NCI-H2227 treated with DMSO at 0.1 percent for 48 hours (cell line): ENCODE measurements around the gene WWOX.
A peak's percentile ranks its signal among the peaks of the same experiment; 100 is the strongest.

Experiments used
- DNase-seq: peaks from one replicate; lab custom pipeline; 2025; lab: John Stamatoyannopoulos, UW

Gene WWOX

DNA sequence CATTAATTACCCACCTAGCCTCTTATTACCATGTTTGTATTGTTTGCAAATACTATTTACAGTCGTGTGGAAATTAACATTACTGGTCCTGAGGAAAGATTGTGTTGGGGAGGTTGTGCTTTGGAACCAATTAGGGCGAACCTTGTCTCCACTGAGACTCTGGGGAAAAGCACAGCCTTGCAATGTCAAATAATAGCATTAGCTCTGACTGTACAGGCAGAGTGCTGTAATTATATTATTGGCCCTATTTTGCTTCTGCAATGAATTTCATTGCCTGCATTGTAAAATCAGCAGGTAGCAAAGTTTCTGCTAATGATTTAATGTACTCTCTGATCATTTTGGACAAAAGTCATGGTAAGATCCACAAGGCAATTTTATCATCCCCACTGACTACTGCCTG, 97.0 kb downstream of the WWOX start:
- no peak for DNase-seq

DNA sequence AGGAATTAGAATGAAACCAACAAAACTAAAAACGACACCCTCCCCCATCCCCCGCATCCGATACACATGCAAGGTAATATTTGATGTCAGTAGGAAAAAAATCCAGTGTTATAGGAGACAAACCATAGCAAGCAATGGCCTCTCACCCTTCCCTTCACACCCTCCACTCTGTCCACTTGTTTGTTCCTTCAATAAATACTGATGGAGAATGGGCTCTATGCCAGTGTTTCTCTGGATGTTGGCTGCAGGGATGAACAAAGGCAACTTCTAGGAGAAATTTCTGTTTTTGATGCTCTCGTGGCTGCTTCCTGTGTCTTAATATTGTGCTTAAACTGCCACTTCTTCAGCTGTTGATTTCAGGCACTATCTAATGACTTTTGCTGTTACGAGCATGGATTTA, 98.8 kb downstream of the WWOX start:
- peak; percentile 28 for DNase-seq

DNA sequence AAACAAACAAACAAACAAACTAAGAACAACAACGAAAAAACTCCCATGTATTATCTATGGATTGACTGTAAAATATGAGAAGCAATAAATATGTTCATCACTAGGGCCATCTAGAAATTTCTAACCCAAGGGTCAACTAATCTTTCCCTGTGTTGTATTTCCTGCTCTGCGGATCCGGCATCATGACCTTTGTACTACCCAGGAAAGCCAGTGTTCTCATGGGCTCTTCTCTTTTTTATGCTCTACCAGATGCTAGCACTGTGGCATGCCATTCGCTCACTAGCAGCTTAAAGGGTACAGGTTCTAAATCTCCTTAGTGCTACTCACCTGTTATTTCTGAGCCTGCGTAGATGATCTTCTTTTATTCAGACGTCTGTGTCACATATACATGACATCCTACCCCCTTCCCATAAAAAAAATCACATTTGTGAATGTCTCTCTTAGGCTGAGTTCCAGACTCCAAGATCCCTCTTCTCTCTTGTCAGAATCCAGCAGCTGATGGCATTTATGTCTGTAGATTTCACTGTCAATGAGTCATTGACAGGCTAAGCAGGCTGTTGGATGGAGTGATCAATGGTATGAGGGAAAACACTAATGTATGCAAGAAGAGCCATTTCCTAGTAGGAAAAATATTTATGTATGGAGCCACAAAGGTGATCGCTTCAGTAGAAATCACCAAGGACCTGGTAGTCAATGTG, 100.0 kb downstream of the WWOX start:
- DNase-seq: no peak

DNA sequence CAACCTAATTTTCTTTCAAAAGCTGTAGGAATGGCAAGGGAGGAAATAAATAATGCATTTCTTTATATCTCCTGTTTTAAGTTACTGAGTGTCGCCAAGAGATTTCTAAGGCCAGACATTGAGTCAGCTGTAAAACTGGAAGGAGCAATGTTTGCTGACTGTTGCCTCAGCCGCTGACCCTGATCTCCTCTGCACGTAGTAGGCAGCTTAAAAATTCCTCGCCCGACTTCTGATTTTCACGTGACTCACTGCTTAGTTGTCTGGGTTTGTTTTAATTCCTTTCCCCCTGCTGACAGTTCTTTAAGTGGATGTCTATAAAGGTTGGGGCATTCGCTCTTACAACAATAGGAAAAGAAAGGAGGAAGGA, 100.6 kb downstream of the WWOX start:
- DNase-seq: no peak

DNA sequence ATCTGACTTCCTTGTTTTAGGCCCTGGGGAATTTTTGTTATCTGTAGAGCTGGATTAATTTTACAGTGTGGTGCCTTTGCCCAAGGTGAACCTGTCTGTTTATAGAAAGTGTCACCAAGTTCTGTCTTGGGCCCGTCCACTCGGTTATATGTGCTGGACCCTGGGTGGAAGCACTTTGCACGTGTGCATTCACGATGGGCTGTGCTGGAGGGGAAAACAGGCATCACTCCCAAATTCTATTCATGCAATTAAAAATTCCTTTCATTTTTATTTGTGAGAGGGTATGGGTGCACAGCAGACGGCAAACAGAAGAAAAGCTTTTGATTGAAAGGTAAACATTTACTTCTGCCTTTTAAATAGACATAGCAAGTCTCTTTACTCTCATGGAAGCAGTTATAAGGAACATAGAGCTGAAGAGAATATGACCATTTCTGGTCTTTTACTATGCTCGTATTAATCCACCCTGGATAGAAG, 101.2 kb downstream of the WWOX start:
- DNase-seq: no peak

DNA sequence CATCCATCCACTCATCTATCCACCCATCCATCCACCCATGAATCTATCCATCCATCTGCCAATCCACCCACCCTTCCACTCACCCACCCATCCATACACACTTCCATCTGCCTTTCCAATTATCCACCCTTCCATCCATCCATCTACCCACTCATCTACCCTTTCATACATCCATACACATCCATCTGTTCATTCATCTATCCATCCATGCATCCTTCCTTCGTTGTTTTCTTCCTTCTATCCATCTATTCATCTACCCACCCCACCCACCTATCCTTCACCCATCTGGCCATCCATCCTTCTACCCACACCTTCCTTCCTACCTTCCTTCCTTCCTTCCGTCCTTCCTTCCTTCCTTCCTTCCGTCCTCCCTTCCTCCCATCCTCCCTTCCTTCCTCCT, 106.1 kb downstream of the WWOX start:
- DNase-seq: no peak

DNA sequence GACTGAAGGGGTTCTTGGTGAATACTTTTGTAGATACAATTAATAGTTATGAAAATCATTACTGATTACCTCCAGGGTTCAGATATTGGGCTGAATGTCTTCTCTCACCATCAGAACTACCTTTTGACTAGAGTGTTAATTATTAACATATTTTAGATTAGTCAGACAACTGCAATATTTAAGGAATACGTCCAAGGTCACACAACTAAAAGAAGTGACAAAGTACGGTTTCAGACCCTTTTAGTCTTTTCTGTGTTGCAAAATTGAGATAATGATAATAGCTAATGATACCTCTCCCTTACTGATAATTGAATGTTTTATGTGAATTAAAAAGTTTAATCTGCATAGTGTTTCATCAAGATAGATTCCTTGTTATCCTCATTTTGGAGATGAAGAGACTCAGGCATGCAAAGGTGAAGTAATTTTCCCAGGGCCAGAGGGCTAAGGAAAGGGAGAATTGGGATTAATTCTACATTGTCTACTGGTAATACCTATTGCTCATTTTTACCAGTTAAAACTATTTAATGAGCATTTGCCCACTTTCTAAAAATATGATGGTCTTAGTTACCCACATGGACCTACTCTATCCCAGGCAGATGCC, 107.3 kb downstream of the WWOX start:
- no peak for DNase-seq

DNA sequence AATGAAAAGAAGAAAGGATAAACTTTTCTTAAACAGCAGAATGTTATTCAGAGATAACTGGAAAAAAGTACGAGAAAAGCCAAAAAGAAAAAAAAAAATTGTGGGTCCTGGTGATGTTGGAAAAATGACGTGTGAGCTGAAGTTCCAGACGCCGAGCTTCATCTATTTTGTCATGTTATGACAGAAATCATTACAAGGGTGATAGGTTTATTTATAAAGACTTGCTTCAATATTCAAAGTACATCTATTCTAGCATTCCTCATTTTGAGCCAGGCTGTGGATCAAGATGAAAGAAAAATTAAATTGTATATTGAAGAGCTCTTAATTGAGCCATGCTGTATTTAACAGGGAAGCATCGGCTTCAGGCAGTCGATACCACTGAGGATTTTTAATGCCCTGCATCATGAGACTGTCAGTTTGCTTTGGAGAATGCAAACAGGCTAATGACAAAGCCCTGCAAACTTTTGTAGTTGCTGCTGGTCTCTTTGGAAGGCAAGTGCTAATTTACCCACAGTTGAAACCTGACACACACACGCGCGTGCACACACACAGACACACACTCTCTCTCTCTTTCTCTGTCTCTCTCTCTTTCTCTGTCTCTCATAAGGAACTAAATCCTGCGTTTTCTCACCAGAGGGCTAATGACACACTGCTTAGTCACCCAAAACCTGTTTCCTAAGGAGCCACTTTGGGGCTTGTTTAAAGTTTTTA, 110.7 kb downstream of the WWOX start:
- DNase-seq: no peak

DNA sequence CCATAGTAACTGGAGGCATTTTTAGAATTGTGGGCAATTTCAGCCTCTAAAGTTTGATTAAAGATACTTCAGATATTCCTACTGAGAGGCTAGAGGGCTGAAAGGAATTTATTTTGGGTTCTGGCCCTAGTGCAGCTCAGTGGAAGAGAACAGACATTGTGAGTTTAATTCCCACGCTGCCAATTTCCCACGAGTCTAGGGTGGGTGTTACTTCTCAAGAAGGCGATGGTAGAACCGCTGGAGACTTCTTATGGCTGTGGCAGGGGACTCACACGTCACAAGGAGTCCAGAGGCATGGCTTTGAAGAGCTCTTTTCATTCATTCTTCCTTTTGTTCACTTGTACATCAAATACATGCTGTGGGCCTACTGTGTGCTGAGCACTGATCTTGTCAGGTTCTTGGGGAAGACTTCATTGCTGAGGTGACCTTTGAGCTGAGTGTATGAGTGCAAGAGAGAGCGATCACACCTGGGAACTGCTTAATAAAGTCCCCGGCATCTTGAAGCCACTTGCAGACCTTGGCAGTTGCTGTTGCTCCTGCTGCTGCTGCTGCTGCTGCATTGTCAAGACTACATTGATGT, 111.7 kb downstream of the WWOX start:
- no peak for DNase-seq

DNA sequence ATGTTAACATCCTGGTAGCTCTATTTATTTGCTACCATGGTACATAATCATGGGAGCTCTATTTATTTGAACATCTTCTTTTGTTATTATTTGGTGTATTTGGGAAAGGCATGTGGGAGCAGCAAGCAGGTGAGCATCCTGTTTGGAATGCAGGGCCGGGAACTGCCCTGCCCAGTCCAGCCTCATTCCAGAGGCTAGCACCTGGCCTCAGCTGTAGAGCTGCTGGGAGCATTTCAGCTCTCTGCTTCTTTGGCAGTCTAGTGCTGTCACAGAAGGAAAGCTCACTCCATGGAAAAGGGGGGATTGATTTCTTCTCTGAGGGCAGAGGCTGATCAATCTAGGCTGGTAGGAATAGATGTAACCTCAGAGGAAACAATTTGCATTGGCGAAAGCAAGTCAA, 112.5 kb downstream of the WWOX start:
- no peak for DNase-seq

DNA sequence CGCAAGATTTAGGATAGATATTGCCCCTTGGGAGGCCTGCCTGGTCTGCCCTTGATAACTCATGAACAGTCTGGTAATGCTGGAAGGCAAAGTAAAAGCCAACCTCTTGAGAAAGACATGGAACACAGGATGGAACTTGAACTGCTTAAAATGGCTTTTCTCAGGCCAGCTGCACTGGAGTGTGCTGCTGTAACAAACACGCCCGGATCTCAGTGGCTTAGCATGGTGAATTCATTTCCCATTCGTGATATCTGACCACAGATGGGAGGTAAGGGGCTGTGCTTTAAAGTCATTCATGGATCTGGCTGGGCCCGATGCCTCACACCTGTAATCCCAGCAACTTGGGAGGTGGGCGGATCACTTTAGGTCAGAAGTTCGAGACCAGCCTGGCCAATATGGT, 113.2 kb downstream of the WWOX start:
- no peak for DNase-seq

DNA sequence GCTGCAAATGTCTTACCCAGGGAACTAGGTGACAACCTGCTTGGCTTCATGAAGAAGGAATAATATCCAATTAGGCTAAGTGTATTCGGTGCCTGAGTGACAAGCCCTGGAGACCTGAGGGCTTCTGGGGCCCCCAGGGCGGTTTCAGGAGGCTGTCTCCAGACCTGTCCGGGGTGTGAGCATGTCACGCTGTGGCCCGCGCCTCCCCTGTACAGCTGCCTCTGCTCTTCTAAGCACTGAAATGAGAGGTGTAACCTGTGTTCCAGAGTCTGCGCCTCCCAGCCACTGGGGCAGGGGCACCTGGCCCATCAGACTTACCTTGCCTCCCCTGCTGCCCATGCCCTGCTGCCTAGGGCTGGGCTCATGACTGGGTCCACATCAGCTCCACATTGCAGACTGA, 114.3 kb downstream of the WWOX start:
- DNase-seq: no peak

DNA sequence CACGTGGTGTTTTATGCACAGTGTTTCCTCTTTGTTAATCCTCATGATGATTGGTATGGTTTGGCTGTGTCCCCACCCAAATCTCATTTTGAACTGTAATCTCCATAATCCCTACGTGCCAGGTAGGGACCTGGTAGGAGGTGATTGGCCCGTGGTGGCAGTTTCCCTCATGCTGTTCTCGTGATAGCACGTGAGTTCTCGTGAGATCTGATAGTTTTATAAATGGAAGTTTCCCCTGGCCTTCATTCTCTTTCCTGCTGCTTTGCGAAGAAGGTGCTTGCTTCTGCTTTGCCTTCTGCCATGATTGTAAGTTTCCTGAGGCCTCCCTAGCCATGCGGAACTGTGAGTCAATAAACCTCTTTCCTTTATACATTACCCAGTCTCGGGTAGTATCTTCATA, 115.8 kb downstream of the WWOX start:
- no peak for DNase-seq

DNA sequence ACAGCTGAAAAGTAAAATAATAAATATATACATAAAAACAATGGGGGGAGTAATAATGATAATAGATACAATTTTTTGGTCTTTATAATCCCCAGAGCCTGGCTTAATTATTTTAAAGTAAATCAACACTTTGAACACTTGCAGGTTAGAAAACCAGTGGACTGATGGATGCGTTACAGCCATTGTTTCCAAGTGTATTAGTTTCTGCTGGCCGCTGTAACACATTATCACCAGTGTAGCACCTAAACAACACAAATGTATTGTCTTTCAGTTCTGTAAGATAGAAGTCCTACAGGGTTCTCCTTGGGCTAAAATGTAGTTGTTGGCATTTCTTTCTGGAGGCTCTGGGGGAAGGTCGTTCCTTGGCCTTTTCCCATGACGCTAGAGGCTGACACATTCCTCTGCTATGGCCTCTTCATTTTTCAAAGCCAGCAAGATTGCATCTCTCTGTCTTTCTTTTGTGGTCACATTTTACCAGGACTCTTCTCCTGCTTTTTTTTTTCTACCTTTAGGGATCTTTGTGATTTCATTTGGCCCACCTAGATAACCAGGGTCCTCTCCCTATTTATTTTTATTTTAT, 116.8 kb downstream of the WWOX start:
- DNase-seq: no peak

DNA sequence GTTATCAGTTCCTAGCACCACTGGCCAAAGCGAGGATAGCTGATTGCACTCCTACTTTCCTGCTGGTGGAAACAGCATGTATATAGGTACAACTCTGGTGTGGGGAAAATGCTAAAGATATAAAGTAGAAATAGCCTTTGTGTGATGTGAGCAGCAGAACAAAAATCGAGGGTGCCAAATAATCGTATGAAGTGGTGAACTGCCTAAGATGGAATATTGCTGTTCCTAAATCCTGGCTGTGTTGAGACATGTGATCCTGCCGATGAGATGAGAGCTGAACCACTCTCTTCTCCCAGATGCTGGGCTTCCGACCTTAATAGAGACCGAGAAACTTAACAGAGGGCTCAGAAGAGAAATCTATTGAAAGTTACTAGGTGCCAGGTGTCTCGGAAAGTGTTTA, 117.8 kb downstream of the WWOX start:
- no peak for DNase-seq

DNA sequence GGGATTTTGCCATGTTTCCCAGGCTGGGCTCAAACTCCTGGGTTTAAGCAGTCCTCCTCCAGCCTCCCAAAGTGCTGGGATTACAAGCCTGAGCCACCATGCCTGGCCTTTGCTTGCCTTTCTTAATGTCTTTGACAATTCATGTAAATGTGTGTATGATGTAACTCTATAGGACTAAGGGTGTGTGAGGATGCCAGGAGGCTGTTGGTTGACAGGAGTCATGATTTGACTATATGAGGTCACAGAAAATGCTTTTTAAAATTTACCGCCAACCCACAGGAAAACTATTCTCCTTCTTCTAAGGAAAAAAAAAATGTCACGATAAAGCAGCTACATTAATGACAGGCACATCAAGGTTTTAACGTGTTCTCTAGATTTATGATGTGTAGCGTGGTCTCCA, 118.8 kb downstream of the WWOX start:
- DNase-seq: no peak

DNA sequence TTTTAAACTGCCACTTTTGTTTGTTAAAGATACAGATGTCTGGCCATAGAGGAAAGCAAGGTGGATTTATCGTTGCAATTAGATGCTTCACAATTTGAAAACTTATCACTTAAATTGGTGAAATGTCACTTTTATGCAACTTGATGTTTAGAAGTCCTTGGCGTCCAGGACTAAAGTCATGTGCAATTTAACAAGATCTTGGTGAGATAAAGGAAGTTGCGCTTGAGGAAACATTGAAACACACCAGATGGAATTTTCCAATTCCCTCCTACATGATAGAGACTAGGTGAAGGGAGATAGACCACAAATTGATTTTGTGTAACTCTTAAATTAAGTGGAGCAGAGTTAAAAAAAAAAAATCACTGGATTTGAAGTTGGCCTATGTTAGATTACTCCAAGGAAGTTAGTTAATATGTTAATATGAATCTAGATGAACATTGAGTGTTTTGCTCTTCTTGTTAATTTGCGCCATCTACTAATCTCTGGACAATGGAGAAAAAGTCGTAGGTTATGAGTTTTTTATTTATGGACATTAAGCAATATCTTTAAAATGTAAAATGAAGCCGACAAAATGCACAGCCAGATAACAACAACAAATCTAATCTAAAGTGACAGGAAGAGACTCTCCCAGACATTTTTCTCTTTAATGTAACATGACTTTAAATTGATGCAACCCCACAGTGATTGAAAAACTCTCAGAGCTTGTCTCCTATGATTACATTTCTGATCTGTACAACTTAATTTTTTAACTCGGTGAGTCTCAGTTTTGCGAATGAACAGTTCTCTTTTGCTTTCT, 119.6 kb downstream of the WWOX start:
- no peak for DNase-seq

DNA sequence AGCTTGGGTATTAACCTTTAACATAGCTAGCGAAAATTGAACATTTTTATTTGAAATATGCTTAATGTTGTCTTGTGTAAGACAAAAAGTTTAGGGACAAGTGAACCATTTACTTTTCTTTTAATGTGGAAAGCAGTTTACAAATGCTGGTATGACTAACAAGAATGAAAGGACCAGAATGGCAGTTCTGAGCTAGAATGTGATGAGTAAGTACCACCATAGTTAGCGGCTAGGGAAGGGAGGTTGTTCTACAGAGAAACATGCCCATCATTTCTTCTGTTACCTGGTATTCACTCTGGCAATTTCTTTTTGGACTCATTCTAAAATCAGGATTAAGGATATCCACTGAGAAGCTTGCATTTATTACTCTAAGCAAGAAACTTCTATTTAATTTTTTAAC, 121.1 kb downstream of the WWOX start:
- no peak for DNase-seq

DNA sequence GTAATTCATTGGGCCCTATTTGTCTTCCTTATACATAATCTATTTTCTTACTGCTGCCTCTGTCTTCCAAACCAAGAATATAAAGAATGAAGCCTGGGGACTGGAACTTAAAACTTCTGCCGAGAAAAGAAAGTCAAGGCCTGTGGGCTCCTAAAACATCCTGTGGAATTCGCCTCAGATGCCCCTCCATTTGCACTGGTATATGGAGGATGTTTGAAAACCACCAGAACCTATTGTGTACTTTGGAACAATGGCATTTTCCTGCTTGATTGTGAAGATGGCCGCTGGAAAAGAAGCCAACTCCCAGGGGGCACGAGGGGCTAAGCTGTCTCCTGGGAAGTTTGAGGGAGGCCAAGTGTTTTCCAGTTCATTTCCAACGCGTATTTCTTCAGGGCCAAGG, 122.4 kb downstream of the WWOX start:
- no peak for DNase-seq

DNA sequence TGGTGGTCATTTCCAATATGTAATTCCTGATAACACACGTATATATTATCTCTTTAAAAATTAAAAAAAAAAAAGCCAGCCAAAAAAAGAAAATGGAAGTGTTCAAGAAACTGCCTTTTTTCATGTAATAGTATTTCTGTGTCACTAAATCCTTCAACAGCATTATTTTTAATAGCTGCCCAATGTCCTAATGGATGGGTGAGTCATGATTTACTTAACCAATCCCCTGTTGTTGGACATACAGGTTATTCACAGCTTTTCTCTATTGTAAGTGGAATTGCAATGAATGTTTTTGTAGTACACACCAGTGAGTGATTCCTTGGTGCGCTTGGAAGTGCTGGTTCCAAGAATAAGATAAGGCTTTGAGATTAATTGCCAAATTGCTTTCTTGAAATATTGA, 124.9 kb downstream of the WWOX start:
- no peak for DNase-seq

DNA sequence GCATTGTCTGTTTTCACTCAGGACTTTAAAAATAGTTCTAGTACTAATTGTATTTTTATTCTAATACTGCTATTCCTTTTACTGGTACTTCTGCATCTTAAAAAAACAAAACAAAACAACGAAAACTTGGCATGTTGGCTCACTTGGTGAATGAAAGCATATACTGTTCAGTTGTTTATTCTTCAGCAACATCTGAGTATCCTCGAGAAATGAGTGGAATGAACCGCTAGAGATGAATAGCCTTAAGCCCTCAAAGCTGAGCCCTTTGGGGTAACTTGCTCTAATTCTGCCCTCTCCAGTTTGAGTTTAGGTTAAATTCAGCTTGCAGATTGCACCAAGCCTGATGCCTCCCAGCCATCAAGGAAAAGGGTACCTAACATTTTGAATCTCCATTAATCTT, 126.5 kb downstream of the WWOX start:
- no peak for DNase-seq

DNA sequence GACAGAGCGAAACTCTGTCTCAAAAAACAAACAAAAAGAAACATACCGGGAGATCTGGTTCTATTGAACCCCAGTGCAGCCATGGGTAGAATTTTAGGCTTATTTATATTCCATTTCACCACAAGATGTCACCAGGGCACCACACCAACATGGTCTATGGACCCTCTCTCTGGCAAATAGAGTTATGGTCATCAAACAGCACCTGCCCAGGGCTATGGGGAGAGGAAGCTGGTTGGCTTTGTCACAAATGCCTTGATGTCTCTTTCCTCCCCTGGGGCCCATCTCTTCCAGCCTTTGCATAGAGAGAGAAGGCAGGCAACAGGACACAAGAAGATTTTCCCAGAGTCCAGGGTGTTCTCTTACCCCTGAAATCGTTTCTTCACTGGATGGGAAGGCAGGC, 128.4 kb downstream of the WWOX start:
- DNase-seq: no peak
